Hepatocyte (in vitro differentiated cells): ENCODE results near the gene SLFN14. TPM values are rescaled to one million over a fixed set of nuclear protein-coding genes. Genes with fewer than 3 reads are reported as not detected.
"Not testable (repeated sequence)": the region's sequence is repeated elsewhere in the genome, so short reads cannot be mapped to it uniquely, and the experiment has no call there.

Experiments used
- DNase-seq: peaks from one replicate; pipeline ENCODE4 v3.0.0-alpha.2; 2016; ENCODE audit warnings: low spot score
- H2AFZ ChIP-seq: fragments of 200-600 bp; sonication (generic); 2 replicates; pipeline ENCODE4 v1.6.0; 2016; ENCODE audit warnings: antibody characterized with exemption, mild to moderate bottlenecking
- H3K27ac ChIP-seq: fragments of 200-600 bp; sonication (generic); 2 replicates; pipeline ENCODE4 v1.5.1; 2016; ENCODE audit warnings: mild to moderate bottlenecking
- H3K27me3 ChIP-seq: fragments of 200-600 bp; sonication (generic); 2 replicates; pipeline ENCODE4 v1.6.1; 2016
- H3K36me3 ChIP-seq: fragments of 200-600 bp; sonication (generic); replicated peaks from 2 replicates; pipeline ENCODE4 v1.5.1; 2016; ENCODE audit warnings: low read depth; ENCODE audit not compliant: insufficient read depth
- H3K4me1 ChIP-seq: fragments of 200-600 bp; sonication (generic); 2 replicates; pipeline ENCODE4 v1.5.1; 2016; ENCODE audit warnings: mild to moderate bottlenecking, moderate library complexity; ENCODE audit not compliant: insufficient read depth
- H3K4me2 ChIP-seq: fragments of 200-600 bp; sonication (generic); 2 replicates; pipeline ENCODE4 v1.6.0; 2016
- H3K4me3 ChIP-seq: fragments of 200-600 bp; sonication (generic); 2 replicates; pipeline ENCODE4 v1.5.1; 2016; ENCODE audit warnings: mild to moderate bottlenecking
- H3K79me2 ChIP-seq: fragments of 200-600 bp; sonication (generic); 2 replicates; pipeline ENCODE4 v1.6.0; 2017; ENCODE audit warnings: mild to moderate bottlenecking
- H3K9me2 ChIP-seq: fragments of 200-600 bp; sonication (generic); replicated peaks from 2 replicates; pipeline ENCODE4 v1.6.0; 2017; ENCODE audit warnings: mild to moderate bottlenecking; ENCODE audit not compliant: insufficient read depth
- H3K9me3 ChIP-seq: fragments of 200-600 bp; sonication (generic); 2 replicates; pipeline ENCODE4 v1.5.1; 2016; ENCODE audit warnings: low read depth, mild to moderate bottlenecking
- H4K20me1 ChIP-seq: fragments of 200-600 bp; sonication (generic); 2 replicates; pipeline ENCODE4 v1.6.0; 2016; ENCODE audit warnings: mild to moderate bottlenecking; ENCODE audit not compliant: insufficient read depth, poor library complexity, severe bottlenecking
- CTCF ChIP-seq: fragments of 200-600 bp; sonication (generic); IDR thresholded peaks from 2 replicates; pipeline ENCODE4 v1.5.1; 2016; ENCODE audit warnings: antibody characterized with exemption, mild to moderate bottlenecking; ENCODE audit not compliant: poor library complexity
- EZH2 ChIP-seq: fragments of 200-600 bp; sonication (generic); IDR thresholded peaks from 2 replicates; pipeline ENCODE4 v1.6.1; 2016; ENCODE audit warnings: antibody characterized with exemption, mild to moderate bottlenecking, borderline replicate concordance
- EZH2phosphoT487 ChIP-seq: fragments of 200-600 bp; sonication (generic); IDR thresholded peaks from one replicate; pipeline ENCODE4 v1.6.1; 2018; ENCODE audit warnings: antibody characterized with exemption, mild to moderate bottlenecking, low read depth, moderate library complexity; ENCODE audit not compliant: unreplicated experiment, severe bottlenecking
- WGBS: methylation state at CpG from one replicate; pipeline ENCODE4 v1.1.6; 2016; ENCODE audit warnings: low lambda C conversion rate; ENCODE audit errors: missing lambda C conversion rate; 5-methylcytosine and 5-hydroxymethylcytosine counted together
- polyA plus RNA-seq: library from polyadenylated mRNA; unstranded; fragments of >200 nt; fragmentation: Nextera tagmentation; extraction: Ambion mirVana; gene quantifications from 2 replicates; pipeline ENCODE4 v1.2.1, GENCODE V29; 2016
- total RNA-seq: library from RNA; depleted of rRNA; stranded (reverse); fragments of >200 nt; gene quantifications from 2 replicates; pipeline ENCODE4 v1.2.3, GENCODE V29; 2014

Gene SLFN14
- total and polyA plus RNA-seq, 2 experiments from 2014 or later = not detected

DNA sequence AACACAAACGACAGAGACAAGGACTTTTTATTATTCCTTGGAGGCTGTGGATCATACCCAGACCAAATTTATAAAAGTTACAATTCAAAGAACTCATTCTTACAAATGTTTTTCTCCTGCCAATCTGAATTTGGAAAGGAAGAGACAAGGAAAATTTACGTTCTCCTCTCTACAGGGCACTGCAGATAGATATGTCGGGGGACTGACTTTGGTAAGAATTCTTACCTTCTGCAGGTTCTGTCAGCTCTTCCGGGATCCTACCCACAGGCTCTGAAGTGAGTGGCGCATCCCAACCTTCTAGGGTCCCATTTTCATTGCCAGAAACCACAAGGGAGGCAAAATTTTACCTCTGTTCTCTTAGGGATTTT lies 21.0 kb downstream of the SLFN14 start:
- 62% methylated on average over 5 of the region's 5 CpGs for WGBS
- no peaks in the 10 kb centered on the region for H3K9me2 ChIP-seq
- peak overlapping the region; percentile 39 for H2AFZ ChIP-seq
- H3K4me2 ChIP-seq = peak overlapping the region; percentile 31
- no peak overlapping the region for H3K27ac ChIP-seq
- no peaks in the 10 kb centered on the region for H4K20me1 ChIP-seq
- peaks cover 2% of the 10 kb centered on the region for H3K27me3 ChIP-seq
- H3K79me2 ChIP-seq = no peaks in the 10 kb centered on the region
- H3K9me3 ChIP-seq = no peaks in the 10 kb centered on the region
- no peak overlapping the region for H3K4me3 ChIP-seq
- no peaks in the 10 kb centered on the region for H3K36me3 ChIP-seq
- TF ChIP-seq CTCF (no peak), EZH2phosphoT487 (no peak), EZH2 (no peak)
- no peak for DNase-seq
- H3K4me1 ChIP-seq = no peaks in the 10 kb centered on the region

GRCh38 chr17:35537601-35538141 lies 22.9 kb downstream of the SLFN14 start, which contains the start of gene SLFN12L:
TSS of gene SLFN12L (minus strand) at chr17:35537678. CDS start at chr17:35522364, 15,314 bp downstream.
- H3K36me3 ChIP-seq = no peaks in the 10 kb centered on the region
- H3K27me3 ChIP-seq = peaks cover 2% of the 10 kb centered on the region
- no peaks in the 10 kb centered on the region for H3K9me3 ChIP-seq
- TF ChIP-seq EZH2 = no peak
- TF ChIP-seq CTCF = no peak
- TF ChIP-seq EZH2phosphoT487 = no peak
- no peaks in the 10 kb centered on the region for H3K79me2 ChIP-seq
- no peaks in the 10 kb centered on the region for H3K9me2 ChIP-seq
- no peaks in the 10 kb centered on the region for H3K4me1 ChIP-seq
- no peak for DNase-seq
- H2AFZ ChIP-seq = no peak within 1 kb of the TSS
- no peaks in the 10 kb centered on the region for H4K20me1 ChIP-seq
- 80% methylated on average over 2 of the region's 2 CpGs for WGBS
- H3K4me2 ChIP-seq = no peak within 1 kb of the TSS
- peak within 1 kb of the TSS; percentile 21 for H3K27ac ChIP-seq
- H3K4me3 ChIP-seq = no peak within 1 kb of the TSS

- 87% methylated on average over 13 of the region's 13 CpGs for WGBS
- Histone ChIP-seq H3K27me3 (peaks cover 2% of the 10 kb centered on the region), H3K79me2 (no peaks in the 10 kb centered on the region), H3K4me1 (no peaks in the 10 kb centered on the region), H3K9me3 (no peaks in the 10 kb centered on the region), H3K9me2 (no peaks in the 10 kb centered on the region), H3K36me3 (no peaks in the 10 kb centered on the region), H3K27ac (no peak overlapping the region), H3K4me2 (no peak overlapping the region), H4K20me1 (no peaks in the 10 kb centered on the region), H3K4me3 (no peak overlapping the region), H2AFZ (no peak overlapping the region)
- no peak for TF ChIP-seq EZH2
- no peak for TF ChIP-seq CTCF
- TF ChIP-seq EZH2phosphoT487 = no peak
- DNase-seq = no peak
Measured at GRCh38 chr17:35536664-35537171, 23.9 kb downstream of the SLFN14 start.

- H3K4me1 ChIP-seq, H3K4me2 ChIP-seq, H3K36me3 ChIP-seq, H3K27ac ChIP-seq, H2AFZ ChIP-seq, H3K4me3 ChIP-seq, H4K20me1 ChIP-seq, DNase-seq, H3K9me3 ChIP-seq, H3K79me2 ChIP-seq, H3K9me2 ChIP-seq, H3K27me3 ChIP-seq: not testable (repeated sequence)
- over 99% methylated on average over 9 of the region's 9 CpGs for WGBS
Measured at GRCh38 chr17:35535406-35535805, 25.2 kb downstream of the SLFN14 start.
